H1 (cell line): ENCODE results near the gene OSBPL3. TPM values are rescaled to one million over a fixed set of nuclear protein-coding genes. Genes with fewer than 3 reads are reported as not detected.

Experiments used
- ATF2 ChIP-seq: IDR thresholded peaks from 2 replicates; pipeline ENCODE4 v1.6.1; 2012; ENCODE audit warnings: low read length, inconsistent platforms
- CHD7 ChIP-seq: fragments of 300-600 bp; sonication (generic); IDR thresholded peaks from 2 replicates; pipeline ENCODE4 v1.7.1; 2012; ENCODE audit warnings: low read length, moderate library complexity, mild to moderate bottlenecking, inconsistent platforms; ENCODE audit not compliant: insufficient replicate concordance
- EP300 ChIP-seq, 2 experiments: IDR thresholded peaks; 1 replicate in 1 of 2; 2 replicates in 1 of 2; pipeline ENCODE4 v1.6.1; 2011 to 2012; ENCODE audit warnings: low read depth in 2 of 2, low read length in 2 of 2, mild to moderate bottlenecking in 2 of 2, borderline replicate concordance in 1 of 2, inconsistent platforms in 1 of 2, moderate library complexity in 1 of 2
- polyA plus RNA-seq, 7 experiments: library from polyadenylated mRNA; depleted of rRNA in 3 of 7; stranded (reverse) in 5 of 7; unstranded in 2 of 7; fragments of >200 nt in 5 of 7; fragments of 200-250 nt in 2 of 7; gene quantifications; 1 replicate in 5 of 7; 2 replicates in 1 of 7; 4 replicates in 1 of 7; pipeline versions ENCODE4 v1.2.1 to v1.2.3, GENCODE V29; 2011 to 2013; ENCODE audit warnings: missing spikeins in 2 of 7, mixed read lengths in 2 of 7
- total RNA-seq: library from RNA; stranded (reverse); fragmentation: NEBNext Ultra II Directional; extraction: Animal tissue kit (Norgen Biotek cat#: 25700); gene quantifications from 2 replicates; pipeline ENCODE4 v1.2.1, GENCODE V29; 2021

OSBPL3 gene
- total and polyA plus RNA-seq, 2 of the 8 experiments (the other 6 are each of a cell fraction or from before 2014, with no cell fraction given): 2.8 to 13.9 TPM

GRCh38 chr7:24968165-24968564 is 11.8 kb downstream of the OSBPL3 start (continued):
- no peak for TF ChIP-seq CHD7
- TF ChIP-seq ATF2: no peak
- TF ChIP-seq EP300 (IDR thresholded peaks at IDR 0.05; ENCODE audit: borderline replicate concordance in 1 of 2, low read depth in 2 of 2, low read length in 2 of 2): no peak
